ENCODE data around the gene PIK3CD.
"Not testable (repeated sequence)": the region's sequence is repeated elsewhere in the genome, so short reads cannot be mapped to it uniquely, and the experiment has no call there.

Gene PIK3CD

GRCh38 chr1:9744106-9744799, 92.7 kb downstream of the PIK3CD start:
- no peak for DNase-seq

- no peak for DNase-seq
Measured at GRCh38 chr1:9746211-9746610, 94.7 kb downstream of the PIK3CD start.

- no peak for DNase-seq
Measured at GRCh38 chr1:9746651-9747050, 95.1 kb downstream of the PIK3CD start.

GRCh38 chr1:9748391-9748790, 96.9 kb downstream of the PIK3CD start:
- DNase-seq = not testable (repeated sequence)

DNA sequence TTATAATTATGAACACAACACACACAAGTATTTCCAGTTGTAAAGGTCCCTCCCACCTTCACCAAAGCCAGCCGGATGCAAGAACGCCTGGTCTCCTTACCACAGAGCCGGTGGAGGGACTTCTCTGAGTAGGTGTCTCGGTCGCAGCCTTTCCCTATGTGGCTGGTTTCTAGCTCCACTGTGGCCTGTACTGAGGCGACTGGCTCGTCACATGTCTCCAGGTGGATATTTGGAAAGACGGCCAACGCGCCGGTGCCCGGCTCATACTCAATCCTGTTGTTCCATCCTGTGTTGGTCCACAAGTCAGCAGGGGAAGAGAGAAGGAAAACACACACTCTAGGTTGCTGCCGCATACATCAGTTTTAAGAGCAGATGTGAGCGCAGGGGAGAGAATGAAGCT, 97.8 kb downstream of the PIK3CD start:
- no peak for DNase-seq

DNA sequence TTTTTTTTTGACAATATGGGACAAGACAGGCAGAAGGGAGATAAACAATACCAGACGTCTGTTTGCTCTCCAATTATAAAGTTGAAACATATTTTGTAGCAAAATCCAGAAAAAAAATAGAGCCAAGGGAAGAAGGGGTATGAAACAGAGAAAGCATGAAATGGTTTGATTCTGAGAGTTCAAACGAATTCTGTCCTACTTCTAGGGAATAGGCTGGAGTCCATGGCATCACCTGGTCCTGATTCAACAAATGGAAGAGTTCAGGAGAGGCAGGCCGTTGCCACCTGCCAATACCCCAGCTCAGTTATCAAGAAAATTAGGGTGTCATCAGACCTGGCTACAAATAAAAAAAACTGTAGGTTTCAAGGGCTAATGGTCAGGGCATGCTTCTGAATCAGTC, 100.4 kb downstream of the PIK3CD start:
- no peak for DNase-seq

- no peak for DNase-seq
Measured at GRCh38 chr1:9753121-9753531, 101.6 kb downstream of the PIK3CD start.

GRCh38 chr1:9755441-9755995, 104.0 kb downstream of the PIK3CD start:
- no peak for DNase-seq

DNA sequence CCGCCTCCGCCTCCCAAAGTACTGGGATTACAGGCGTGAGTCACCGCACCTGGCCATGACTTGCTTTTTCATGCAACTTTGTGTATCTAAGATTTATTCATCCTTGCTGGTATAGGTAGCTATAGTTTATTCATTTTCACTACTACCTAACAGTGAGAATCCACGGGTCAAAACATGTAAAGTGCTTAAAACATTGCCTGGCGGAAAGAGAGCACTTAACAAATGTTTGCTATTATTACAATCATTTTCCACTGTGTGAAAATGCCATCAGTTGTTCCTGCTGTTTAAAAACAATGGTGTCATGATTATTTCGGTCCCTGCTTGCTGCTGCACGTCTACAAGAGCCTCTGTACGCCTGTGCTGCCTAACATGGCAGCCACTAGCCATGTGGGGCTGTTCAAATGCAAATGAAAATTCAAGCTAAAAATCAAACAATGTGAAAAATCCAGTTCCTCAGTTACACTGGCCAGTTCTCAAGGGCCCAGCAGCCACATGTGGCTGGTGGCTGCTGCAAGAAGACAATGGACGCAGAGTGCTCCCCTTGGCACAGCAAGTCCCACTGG, 107.1 kb downstream of the PIK3CD start:
- DNase-seq = no peak

GRCh38 chr1:9759939-9760338, 108.4 kb downstream of the PIK3CD start:
- DNase-seq = no peak

GRCh38 chr1:9760824-9761223, 109.3 kb downstream of the PIK3CD start:
- DNase-seq = no peak

DNA sequence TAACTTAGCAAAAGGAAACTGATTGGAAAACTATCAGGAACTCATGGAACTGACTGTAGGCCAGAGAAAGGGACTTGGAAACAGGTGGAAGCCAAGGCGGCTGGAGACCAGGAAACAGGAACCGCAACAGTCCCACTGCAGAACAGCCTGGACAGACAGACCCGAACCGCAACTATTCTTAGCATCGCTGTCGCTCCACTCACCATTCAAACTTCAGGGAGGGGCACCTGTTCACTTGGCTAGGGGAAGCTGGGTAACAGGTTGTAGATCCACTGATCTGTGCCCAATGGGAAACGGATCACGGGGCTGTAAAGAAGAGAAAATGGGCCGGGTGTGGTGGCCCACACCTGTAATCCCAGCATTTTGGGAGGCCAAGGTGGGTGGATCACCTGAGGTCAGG, 110.3 kb downstream of the PIK3CD start:
- no peak for DNase-seq

DNA sequence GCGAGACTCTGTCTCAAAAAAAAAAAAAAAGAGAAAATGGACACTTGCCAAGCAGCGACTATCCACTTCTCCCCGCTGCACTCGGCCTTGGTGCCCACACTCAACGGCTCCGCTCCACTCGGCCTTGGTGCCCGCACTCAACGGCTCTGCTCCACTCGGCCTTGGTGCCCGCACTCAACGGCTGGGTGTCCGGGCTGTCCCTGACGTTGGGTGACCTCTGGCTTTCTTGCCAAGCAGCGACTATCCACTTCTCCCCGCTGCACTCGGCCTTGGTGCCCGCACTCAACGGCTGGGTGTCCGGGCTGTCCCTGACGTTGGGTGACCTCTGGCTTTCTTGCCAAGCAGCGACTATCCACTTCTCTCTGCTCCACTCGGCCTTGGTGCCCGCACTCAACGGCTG, 110.9 kb downstream of the PIK3CD start:
- DNase-seq = not testable (repeated sequence)

DNA sequence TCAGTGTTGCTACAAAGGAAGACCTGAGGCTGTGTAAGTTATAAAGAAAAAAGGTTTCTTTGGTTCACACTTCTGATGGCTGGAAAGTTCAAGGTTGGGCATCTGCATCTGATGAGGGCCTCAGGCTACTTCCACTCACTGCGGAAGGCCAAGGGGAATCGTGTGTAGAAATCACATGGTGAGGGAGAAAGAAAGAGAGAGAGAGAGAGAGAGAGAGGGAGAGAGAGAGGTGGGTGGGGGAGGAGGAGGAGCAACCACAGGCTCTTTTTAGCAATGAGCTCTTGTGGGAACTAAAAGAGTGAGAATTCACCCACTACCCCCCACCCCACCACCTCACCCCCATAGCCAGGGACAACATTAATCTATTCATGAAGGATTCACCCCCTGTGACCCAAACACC, 112.4 kb downstream of the PIK3CD start:
- DNase-seq = no peak

- no peak for DNase-seq
Measured at GRCh38 chr1:9764550-9764949, 113.0 kb downstream of the PIK3CD start.

DNA sequence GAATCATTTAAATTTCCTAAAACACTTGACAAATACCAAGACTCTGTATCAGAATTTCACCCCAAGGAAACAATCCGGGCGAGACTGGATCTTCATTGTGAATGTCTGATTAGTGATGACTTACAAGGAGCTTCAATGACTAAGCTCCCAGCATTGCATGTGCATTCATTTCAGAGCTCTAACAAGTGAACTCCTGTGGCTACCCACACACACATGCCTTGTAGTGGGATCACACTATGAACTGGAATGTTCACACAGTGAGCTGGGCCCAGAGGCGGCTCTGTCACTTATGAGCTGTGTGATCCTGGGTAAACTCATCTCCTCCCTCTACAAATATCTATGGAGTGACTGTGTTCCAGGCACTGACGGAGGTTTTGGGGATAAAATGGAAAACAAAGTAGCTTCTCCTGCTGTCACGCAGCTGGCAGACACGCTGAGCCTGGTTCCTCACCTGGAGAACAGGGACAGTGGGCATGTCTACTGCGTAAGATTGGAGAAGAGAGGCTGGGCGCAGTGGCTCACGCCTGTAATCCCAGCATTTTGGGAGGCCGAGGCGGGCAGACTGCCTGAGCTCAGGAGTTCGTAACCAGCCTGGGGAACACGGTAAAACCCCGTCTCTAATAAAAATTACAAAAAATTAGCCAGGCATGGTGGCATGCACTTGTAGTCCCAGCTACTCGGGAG, 115.4 kb downstream of the PIK3CD start:
- no peak for DNase-seq

- DNase-seq = no peak
Measured at GRCh38 chr1:9767964-9768668, 116.6 kb downstream of the PIK3CD start.

DNA sequence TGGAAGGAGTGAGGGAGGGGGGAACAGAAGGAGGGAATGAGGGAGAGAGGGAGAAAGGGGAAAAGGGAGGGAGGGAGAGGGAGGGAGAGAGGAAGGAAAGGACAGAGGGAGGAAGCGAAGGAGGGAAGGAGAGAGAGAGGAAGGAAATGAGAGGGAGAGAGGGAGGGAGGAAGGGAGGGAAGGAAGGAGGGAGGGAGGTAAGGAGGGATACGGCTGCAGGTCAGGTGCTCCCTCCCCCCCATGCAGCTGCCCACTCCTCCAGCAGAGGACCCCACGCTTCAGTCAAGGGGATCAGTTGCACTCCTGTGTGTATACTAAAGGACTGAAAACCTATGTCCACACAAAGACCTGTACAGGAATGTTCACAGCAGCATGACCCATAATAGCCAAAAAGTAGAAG, 117.5 kb downstream of the PIK3CD start:
- DNase-seq = no peak

DNA sequence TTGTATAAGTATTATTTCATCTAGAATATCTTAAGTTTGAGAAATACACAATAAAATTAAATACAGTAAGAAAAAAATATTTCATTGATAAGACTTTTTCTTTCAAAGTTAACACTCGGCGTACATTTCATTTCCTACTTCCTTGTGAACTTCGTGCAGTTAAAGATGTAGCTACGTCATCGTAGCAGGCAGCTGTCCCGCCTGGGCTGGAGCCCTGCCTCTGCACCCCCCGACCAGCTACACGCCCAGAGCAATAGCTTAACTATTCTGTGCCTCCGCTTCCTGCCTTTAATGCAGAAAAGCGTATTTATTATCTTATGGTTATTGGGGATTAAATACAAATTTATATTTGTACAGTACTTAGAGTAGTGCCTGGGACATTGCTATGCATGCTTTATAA, 118.8 kb downstream of the PIK3CD start:
- no peak for DNase-seq

GRCh38 chr1:9774712-9775679, 123.5 kb downstream of the PIK3CD start:
- DNase-seq = no peak

DNA sequence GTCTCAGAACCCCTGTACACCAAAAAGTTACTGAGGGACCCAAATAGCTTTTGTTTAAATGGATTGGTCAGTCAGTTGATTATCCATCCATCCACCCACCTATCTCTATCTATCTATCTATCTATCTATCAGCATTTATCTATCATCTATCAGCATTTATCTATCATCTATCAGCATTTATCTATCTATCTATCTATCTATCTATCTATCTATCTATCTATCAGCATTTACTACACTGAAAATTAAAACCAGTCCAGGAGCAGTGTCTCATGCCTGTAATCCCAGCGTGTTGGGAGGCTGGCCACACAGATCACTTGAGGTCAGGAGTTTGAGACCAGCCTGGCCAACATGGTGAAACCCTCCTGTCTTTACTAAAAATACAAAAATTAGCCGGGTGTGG, 125.2 kb downstream of the PIK3CD start:
- DNase-seq = no peak
